Activated gamma-delta T cell (primary cell): ENCODE measurements around the gene KIAA1671.

Experiments
- DNase-seq: peaks from one replicate; lab custom pipeline; 2025; lab: John Stamatoyannopoulos, UW

The KIAA1671 gene

GRCh38 chr22:25146307-25146706 lies 193.8 kb downstream of the KIAA1671 start:
- no peak for DNase-seq

GRCh38 chr22:25146906-25147641 lies 194.6 kb downstream of the KIAA1671 start:
- DNase-seq, result no peak

DNA sequence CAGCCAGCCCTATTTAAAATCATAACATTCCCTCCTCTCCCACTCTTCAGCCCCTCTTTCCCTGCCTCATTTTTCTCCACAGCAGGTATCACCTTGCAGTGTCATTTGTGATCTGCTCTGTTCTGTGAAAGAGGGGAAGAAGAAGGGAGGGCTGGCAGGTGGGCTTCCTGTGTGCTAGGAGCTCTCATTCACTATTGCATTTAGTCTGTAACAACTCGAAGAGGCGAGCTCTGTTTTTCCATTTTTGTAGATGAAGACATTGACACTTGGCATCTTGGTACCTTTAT lies 195.1 kb downstream of the KIAA1671 start:
- no peak for DNase-seq

DNA sequence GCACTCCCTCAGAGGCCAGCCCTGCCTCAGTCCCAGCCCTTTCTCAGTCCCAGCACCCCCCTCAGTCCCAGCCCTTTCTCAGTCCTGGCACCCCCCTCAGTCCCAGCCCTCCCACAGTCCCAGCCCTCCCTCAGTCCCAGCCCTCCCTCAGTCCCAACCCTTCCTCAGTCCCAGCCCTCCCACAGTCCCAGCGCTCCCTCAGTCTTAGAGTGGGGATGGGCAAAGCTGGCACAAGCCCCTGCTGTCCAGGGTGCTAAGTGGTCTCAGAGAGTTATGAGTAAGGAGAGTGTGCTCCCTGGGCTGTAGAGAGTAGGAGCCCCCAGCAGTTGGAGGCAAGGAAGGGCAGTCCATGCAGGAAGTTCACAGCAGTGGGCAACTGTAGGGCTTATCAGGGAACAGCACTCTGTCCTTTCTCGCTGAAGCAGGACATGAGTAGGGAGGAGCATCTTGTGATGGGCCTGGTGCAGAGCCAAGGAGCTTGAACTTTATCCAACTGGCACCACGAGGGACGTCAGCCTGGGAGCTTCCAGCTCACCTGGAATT lies 195.7 kb downstream of the KIAA1671 start:
- DNase-seq, result no peak

GRCh38 chr22:25149014-25149413 lies 196.5 kb downstream of the KIAA1671 start:
- no peak for DNase-seq

GRCh38 chr22:25153961-25154666 lies 201.6 kb downstream of the KIAA1671 start:
- DNase-seq, result no peak

GRCh38 chr22:25154667-25154999 lies 202.1 kb downstream of the KIAA1671 start:
- no peak for DNase-seq

DNA sequence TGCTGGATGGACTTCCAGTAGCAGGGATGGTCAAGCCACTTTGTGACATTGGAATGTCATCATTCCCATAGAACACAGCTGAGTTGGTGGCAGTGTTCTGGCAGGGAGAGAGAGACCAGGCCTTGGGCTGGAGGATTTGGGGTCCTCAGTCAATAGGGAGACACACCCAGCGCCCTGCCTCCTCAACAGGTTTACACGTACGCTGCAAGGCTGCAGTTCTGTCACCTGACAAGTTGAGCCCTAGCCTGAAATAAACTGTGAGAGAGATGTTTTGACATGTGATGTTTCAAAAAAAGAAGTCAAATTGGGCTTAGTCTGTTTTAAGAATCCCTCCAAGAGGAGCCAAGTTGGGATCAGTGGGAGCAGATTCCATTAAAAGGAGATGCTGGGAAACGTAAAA lies 204.2 kb downstream of the KIAA1671 start:
- DNase-seq, result no peak

DNA sequence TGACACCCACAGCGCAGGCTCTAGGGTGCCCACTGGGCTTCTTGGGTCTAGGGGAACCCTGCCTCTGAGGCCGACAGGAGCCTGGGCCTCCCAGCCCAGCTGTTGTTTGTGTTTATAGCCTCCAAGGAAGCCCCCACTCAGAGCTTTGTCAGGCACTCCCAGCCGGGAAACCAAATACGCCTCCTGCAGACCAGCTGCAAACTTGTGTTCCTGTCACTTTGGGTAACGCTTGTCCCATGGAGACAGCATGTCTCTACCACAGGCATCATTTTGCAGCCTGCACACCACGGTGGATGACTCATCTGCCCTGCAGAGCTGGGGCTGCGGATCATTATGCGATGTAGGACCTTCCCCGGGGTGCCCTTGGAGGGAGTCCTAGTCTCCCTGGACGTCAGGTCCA lies 206.5 kb downstream of the KIAA1671 start:
- no peak for DNase-seq

GRCh38 chr22:25160120-25160996 lies 207.8 kb downstream of the KIAA1671 start:
- DNase-seq, result no peak

DNA sequence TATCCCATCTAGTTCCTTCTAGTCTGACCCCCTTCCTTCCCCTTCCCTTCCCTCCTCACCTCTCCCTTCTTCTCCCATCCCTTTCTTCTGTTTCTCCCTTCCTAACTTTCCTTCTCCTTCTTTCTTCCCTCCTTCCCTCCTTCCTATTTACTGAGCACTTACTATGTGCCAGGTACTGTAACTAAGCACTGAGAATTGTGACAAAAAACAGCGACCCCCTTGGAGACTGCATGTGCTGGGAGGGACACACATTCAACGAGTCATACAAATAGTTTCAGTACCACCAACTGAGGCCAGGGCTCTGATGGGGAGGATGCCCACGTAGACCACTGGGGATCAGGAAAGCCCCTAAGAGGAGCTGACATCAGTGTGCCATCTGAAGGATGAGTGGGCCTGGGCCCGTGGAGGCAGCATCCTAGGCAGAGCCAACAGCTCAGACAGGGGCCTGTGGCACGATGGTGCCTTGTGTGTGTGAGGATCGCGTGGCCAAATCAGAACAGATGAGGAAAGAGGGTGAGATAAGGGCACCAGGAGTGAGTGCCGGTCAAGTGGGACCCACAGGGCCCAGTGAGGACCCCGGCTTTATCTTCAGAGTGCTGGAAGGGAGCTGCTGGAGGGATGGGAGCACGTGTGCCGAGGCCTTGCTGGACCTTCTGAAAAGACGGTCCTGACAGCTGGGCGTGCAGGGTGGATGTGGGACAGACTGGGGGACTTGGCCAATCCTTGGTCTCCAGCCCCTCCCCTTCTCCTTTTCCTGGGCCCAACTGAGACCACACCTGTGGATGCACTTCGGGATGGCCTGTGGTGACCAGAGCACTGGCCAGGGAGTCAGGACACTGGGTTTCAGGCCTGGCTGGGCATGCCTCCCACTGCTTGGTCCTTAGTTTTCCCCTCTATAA lies 208.8 kb downstream of the KIAA1671 start:
- no peak for DNase-seq

DNA sequence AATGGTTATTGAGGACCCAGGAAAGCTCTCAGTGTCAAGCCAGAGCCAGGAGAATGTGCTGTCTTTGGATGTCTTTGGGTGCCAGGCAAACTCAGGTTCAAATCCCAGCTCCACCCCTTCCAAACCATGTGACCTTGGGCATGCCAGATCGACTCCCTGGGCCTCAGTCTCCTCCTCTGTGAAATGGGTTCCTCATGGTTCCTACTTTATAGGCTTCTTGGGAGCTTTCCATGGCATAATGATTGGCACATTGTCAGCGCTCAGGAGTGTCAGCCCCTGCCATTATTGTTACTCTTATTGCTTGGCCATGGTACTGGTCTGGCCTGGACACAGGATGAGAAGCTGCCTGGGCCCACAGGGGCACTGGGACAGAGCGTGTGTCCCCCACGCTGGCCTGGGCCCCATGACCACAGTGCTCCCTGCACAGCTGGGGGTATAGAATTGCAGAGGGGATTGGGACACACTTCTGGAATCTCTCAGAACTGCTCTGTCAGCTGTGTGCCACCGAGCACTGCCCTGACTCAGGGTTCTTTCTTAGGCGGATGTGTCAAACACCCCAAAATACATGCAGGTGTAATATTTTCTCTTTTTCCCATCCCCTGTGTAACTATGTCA lies 209.5 kb downstream of the KIAA1671 start:
- DNase-seq, result no peak

- DNase-seq, result no peak
Measured at GRCh38 chr22:25162561-25162960, 210.0 kb downstream of the KIAA1671 start.

DNA sequence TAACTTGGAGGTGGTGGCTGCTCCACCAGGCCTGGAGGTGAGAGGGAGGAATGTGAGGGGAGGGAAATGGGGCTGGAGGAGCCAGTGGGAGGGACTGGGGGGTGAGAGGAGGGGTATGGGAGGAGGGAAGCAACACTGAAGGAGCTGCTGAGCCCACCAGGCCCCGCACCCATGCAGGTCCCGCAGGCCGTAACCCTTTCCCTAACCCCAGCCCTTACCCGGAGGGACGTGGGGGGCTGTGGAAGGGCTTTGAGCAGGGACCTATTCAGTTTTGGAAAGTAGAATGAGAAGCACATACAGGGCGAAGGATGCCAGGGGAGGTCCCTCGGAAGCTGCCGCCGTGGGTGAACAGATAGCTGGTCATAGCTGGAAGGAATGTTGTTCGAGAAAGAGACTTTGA lies 213.3 kb downstream of the KIAA1671 start:
- no peak for DNase-seq

- no peak for DNase-seq
Measured at GRCh38 chr22:25166266-25167040, 213.9 kb downstream of the KIAA1671 start.

GRCh38 chr22:25167082-25167481 lies 214.6 kb downstream of the KIAA1671 start:
- no peak for DNase-seq

DNA sequence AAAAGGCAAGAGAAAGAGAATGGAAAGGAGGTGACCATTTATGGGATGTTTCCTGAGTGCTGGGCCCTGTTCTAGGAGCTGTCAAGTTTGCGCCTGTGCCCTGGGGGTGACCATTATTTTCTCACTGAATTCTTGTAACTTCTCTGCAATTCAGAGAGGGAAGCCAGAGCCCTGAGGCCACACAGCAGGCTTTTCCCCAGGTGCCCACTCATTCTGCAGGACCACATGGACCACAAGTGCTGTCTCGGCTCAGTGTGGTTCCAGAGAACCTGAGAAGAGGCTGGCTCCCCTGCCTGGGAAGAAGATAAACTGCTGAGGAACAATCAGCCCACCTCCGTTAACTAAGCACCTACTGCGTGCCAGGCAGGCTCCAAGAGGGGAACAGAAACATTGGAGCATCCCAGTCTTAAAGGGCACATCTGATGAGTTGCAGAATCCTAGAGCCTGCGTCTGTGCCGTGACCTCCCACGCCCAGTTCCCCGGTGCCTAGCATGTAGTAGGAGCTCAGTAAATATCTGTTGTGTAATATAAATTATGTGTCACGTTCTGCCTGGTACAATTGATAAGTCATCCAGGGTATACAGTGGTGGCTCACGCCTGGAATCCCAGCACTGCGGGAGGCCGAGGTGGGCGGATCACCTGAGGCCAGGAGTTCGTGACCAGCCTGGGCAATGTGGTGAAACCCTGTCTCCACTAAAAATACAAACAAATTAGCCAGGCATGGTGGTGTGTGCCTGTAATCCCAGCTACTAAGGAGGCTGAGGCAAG lies 215.5 kb downstream of the KIAA1671 start:
- DNase-seq, result no peak

DNA sequence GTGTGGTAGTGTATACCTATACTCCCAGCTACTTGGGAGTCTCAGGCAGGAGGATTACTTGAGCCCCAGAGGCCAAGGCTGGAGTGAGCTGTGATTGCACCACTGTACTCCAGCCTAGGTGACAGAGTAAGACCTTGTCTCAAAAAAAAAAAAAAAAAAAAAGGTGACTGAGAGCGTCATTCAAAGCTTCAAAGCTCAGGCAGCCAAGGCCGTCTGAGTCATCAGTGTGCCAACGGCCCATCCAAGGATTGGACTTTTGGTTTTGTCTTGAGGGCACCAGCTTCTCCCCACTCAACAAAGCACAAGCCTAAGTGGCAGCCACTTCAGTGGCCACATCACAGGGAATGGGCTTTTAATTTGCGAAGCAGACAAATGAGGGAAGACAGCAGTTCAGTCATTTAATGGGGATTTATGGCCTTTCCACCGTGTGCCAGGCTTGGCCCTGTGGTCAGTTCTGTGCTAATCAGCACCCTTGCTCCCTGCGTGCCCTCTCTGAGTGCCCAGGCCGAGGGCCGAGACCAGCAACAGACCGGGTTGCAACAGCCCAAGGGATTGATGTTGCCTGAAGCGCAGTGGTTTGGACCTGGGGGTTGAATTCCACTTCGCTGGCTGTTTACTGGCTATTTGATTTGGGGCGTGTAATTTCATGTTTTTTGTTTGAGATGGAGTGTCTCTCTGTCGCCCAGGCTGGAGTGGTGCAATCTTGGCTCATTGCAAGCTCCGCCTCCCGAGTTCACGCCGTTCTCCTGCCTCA lies 216.9 kb downstream of the KIAA1671 start:
- no peak for DNase-seq

- no peak for DNase-seq
Measured at GRCh38 chr22:25170426-25170980, 218.0 kb downstream of the KIAA1671 start.
